GM12875 (cell line): ENCODE data around the gene INS.

ENCODE experiments used
- H3K4me3 ChIP-seq: one replicate; pipeline ENCODE4 v1.5.1; 2011; ENCODE audit warnings: low read depth, low read length, control low read depth
- CTCF ChIP-seq: IDR thresholded peaks from 2 replicates; pipeline ENCODE4 v1.5.1; 2011; ENCODE audit warnings: low read depth, mild to moderate bottlenecking, control low read depth, inconsistent platforms, low read length, moderate library complexity, borderline replicate concordance; ENCODE audit not compliant: insufficient read depth

The INS gene

GRCh38 chr11:2142300-2142759, 18.7 kb downstream of the INS start:
- no peak for TF ChIP-seq CTCF
- H3K4me3 ChIP-seq: no peak overlapping the region

GRCh38 chr11:2140411-2141400, 20.3 kb downstream of the INS start:
- no peak for TF ChIP-seq CTCF
- no peak overlapping the region for H3K4me3 ChIP-seq

GRCh38 chr11:2139621-2140337, 21.2 kb downstream of the INS start:
- TF ChIP-seq CTCF: no peak
- no peak overlapping the region for H3K4me3 ChIP-seq

GRCh38 chr11:2139123-2139521, 21.9 kb downstream of the INS start, which contains the start of gene IGF2:
TSS of gene IGF2 (minus strand) at chr11:2139389. CDS start at chr11:2135523, 3,866 bp downstream.
- H3K4me3 ChIP-seq: no peak within 1 kb of the TSS
- no peak for TF ChIP-seq CTCF

- no peak overlapping the region for H3K4me3 ChIP-seq
- no peak for TF ChIP-seq CTCF
Observed at GRCh38 chr11:2138431-2139122, 22.4 kb downstream of the INS start.

GRCh38 chr11:2138068-2138430, 23.0 kb downstream of the INS start:
- no peak overlapping the region for H3K4me3 ChIP-seq
- no peak for TF ChIP-seq CTCF
